ENCODE data around the gene SLC6A18. TPM values are rescaled to one million over a fixed set of nuclear protein-coding genes. Genes with fewer than 3 reads are reported as not detected.

SLC6A18 gene
- total and polyA plus RNA-seq, 2 of the 13 experiments (the other 11 are each of a cell fraction or from before 2014, with no cell fraction given), result not detected

DNA sequence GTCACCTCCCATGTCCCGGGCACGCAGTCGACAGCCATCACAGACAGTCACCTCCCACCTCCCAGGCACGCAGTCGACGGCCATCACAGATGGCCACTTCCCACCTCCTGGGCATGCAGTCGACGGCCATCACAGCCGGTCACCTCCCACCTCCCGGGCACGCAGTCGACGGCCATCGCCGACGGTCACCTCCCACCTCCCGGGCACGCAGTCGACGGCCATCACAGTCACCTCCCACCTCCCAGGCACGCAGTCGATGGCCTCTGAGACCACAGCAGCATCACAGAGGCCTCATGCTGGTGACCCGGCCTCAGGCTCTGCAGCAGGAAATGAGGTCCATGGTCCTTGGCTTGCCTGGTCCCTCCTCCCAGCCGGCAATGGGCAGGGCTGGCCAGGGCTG, 29.3 kb upstream of the SLC6A18 start:
- peaks cover 26% of the 10 kb centered on the region for H3K4me1 ChIP-seq (ENCODE audit: insufficient read depth, low read length)
- H3K9ac ChIP-seq (ENCODE audit: insufficient read depth, low read depth, low read length), result no peak overlapping the region
- H2AFZ ChIP-seq (ENCODE audit: low read length), result no peak overlapping the region
- in situ Hi-C loops (cut with HindIII; ENCODE audit: extremely low pct_ligation_motif_present, low pct_unique_long_range_greater_than_20kb) (no loop called here), intact Hi-C loops (cut with micrococcal nuclease; ENCODE audit: unreplicated experiment) (no loop called here)
- ATAC-seq (no peak), FAIRE-seq (no peak), DNase-seq (ENCODE audit: low spot score) (no peak)
- POLR2A ChIA-PET, result interaction anchor here (1.8 kb wide), 1 partner anchor 10 kb away, joined by 4 read pairs; no protein-coding TSS in a partner anchor
- H4K20me1 ChIP-seq (ENCODE audit: insufficient read depth, low read length), result no peaks in the 10 kb centered on the region
- 69% methylated on average over 23 of the region's 24 CpGs for WGBS (ENCODE audit: low lambda C conversion rate)
- no TSS peak for BruUV-seq (replicated peaks)
- H3K79me2 ChIP-seq (ENCODE audit: insufficient read depth, low read length), result no peaks in the 10 kb centered on the region
- peaks cover 2 to 41% of the 10 kb centered on the region in 2 experiments; a peak in 4 of 5 replicates for H3K27me3 ChIP-seq (ENCODE audit: control insufficient read depth in 1 of 2, insufficient read depth in 2 of 2, low read length in 2 of 2)
- H3K4me2 ChIP-seq (ENCODE audit: low read depth, low read length), result no peak overlapping the region
- H3K27ac ChIP-seq (ENCODE audit: extremely low read length, insufficient read depth, low read length), result no peak overlapping the region
- H3K36me3 ChIP-seq (replicated peaks in 1 of 2; ENCODE audit: control insufficient read depth in 1 of 2, insufficient read depth in 2 of 2, low read length in 2 of 2), result no peaks in the 10 kb centered on the region
- H3K9me3 ChIP-seq (ENCODE audit: low read length), result no peaks in the 10 kb centered on the region
- TF ChIP-seq FOSL2 (CRISPR knock-in tag; IDR thresholded peaks at IDR 0.05) (no peak), ZC3H4 (CRISPR knock-in tag; IDR thresholded peaks at IDR 0.05; ENCODE audit: borderline replicate concordance) (no peak), TBP (CRISPR knock-in tag; IDR thresholded peaks at IDR 0.05) (no peak), KLF13 (CRISPR knock-in tag; IDR thresholded peaks at IDR 0.05) (no peak), ZNF34 (CRISPR knock-in tag; IDR thresholded peaks at IDR 0.05; ENCODE audit: borderline replicate concordance) (no peak)
- TF ChIP-seq, protein P1, sequence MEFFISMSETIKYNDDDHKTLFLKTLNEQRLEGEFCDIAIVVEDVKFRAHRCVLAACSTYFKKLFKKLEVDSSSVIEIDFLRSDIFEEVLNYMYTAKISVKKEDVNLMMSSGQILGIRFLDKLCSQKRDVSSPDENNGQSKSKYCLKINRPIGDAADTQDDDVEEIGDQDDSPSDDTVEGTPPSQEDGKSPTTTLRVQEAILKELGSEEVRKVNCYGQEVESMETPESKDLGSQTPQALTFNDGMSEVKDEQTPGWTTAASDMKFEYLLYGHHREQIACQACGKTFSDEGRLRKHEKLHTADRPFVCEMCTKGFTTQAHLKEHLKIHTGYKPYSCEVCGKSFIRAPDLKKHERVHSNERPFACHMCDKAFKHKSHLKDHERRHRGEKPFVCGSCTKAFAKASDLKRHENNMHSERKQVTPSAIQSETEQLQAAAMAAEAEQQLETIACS (CRISPR knock-in tag; IDR thresholded peaks at IDR 0.05), result no peak
- TF ChIP-seq, protein P2, sequence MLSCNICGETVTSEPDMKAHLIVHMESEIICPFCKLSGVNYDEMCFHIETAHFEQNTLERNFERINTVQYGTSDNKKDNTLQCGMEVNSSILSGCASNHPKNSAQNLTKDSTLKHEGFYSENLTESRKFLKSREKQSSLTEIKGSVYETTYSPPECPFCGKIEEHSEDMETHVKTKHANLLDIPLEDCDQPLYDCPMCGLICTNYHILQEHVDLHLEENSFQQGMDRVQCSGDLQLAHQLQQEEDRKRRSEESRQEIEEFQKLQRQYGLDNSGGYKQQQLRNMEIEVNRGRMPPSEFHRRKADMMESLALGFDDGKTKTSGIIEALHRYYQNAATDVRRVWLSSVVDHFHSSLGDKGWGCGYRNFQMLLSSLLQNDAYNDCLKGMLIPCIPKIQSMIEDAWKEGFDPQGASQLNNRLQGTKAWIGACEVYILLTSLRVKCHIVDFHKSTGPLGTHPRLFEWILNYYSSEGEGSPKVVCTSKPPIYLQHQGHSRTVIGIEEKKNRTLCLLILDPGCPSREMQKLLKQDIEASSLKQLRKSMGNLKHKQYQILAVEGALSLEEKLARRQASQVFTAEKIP (CRISPR knock-in tag; IDR thresholded peaks at IDR 0.05; ENCODE audit: borderline replicate concordance), result no peak
- no peak overlapping the region for H3K4me3 ChIP-seq (replicated peaks in 1 of 3; ENCODE audit: insufficient read depth in 1 of 3, low read depth in 2 of 3, low read length in 3 of 3)
- CTCF ChIA-PET (ENCODE audit: low intra/inter-chr PET ratio, low total read pairs), result no interaction called here

Data from HepG2 (cell line).